ENCODE results near the gene MPPED2.

Gene MPPED2

GRCh38 chr11:30533445-30533947 lies 52.7 kb downstream of the MPPED2 start:
- no peak for TF ChIP-seq TAF1 (IDR thresholded peaks at IDR 0.05; ENCODE audit: borderline replicate concordance, insufficient read depth, low read length)
- no peak for TF ChIP-seq SIN3A (IDR thresholded peaks at IDR 0.05; ENCODE audit: borderline replicate concordance, insufficient read depth, low read length)
- no peak for TF ChIP-seq FOXP2 (optimal IDR thresholded peaks at IDR 0.05; ENCODE audit: borderline replicate concordance, extremely low read depth, extremely low read length, insufficient read depth)
- no peak for TF ChIP-seq POLR2AphosphoS5 (IDR thresholded peaks at IDR 0.05; ENCODE audit: low read depth, low read length)
- no peak for TF ChIP-seq REST (IDR thresholded peaks at IDR 0.05; ENCODE audit: insufficient read depth in 1 of 2, low read depth in 2 of 2, low read length in 2 of 2)

GRCh38 chr11:30527566-30527965 lies 58.6 kb downstream of the MPPED2 start:
- no peak for TF ChIP-seq SIN3A (IDR thresholded peaks at IDR 0.05; ENCODE audit: borderline replicate concordance, insufficient read depth, low read length)
- TF ChIP-seq POLR2AphosphoS5 (IDR thresholded peaks at IDR 0.05; ENCODE audit: low read depth, low read length): no peak
- TF ChIP-seq REST (IDR thresholded peaks at IDR 0.05; ENCODE audit: insufficient read depth in 1 of 2, low read depth in 2 of 2, low read length in 2 of 2): no peak
- TF ChIP-seq TAF1 (IDR thresholded peaks at IDR 0.05; ENCODE audit: borderline replicate concordance, insufficient read depth, low read length): no peak
- no peak for TF ChIP-seq FOXP2 (optimal IDR thresholded peaks at IDR 0.05; ENCODE audit: borderline replicate concordance, extremely low read depth, extremely low read length, insufficient read depth)

GRCh38 chr11:30526558-30526957 lies 59.6 kb downstream of the MPPED2 start:
- TF ChIP-seq TAF1 (IDR thresholded peaks at IDR 0.05; ENCODE audit: borderline replicate concordance, insufficient read depth, low read length) (no peak), POLR2AphosphoS5 (IDR thresholded peaks at IDR 0.05; ENCODE audit: low read depth, low read length) (no peak), SIN3A (IDR thresholded peaks at IDR 0.05; ENCODE audit: borderline replicate concordance, insufficient read depth, low read length) (no peak), FOXP2 (optimal IDR thresholded peaks at IDR 0.05; ENCODE audit: borderline replicate concordance, extremely low read depth, extremely low read length, insufficient read depth) (no peak)

GRCh38 chr11:30522536-30523243 lies 63.5 kb downstream of the MPPED2 start:
- no peak for TF ChIP-seq POLR2AphosphoS5 (IDR thresholded peaks at IDR 0.05; ENCODE audit: low read depth, low read length)
- TF ChIP-seq REST (IDR thresholded peaks at IDR 0.05; ENCODE audit: insufficient read depth in 1 of 2, low read depth in 2 of 2, low read length in 2 of 2): no peak
- TF ChIP-seq TAF1 (IDR thresholded peaks at IDR 0.05; ENCODE audit: borderline replicate concordance, insufficient read depth, low read length): no peak
- no peak for TF ChIP-seq SIN3A (IDR thresholded peaks at IDR 0.05; ENCODE audit: borderline replicate concordance, insufficient read depth, low read length)
- no peak for TF ChIP-seq FOXP2 (optimal IDR thresholded peaks at IDR 0.05; ENCODE audit: borderline replicate concordance, extremely low read depth, extremely low read length, insufficient read depth)

- TF ChIP-seq POLR2AphosphoS5 (IDR thresholded peaks at IDR 0.05; ENCODE audit: low read depth, low read length): no peak
These were observed 64.7 kb downstream of the MPPED2 start for GRCh38 chr11:30521297-30522071.

GRCh38 chr11:30513087-30513486 lies 73.1 kb downstream of the MPPED2 start:
- TF ChIP-seq POLR2AphosphoS5 (IDR thresholded peaks at IDR 0.05; ENCODE audit: low read depth, low read length) (no peak), REST (IDR thresholded peaks at IDR 0.05; ENCODE audit: insufficient read depth in 1 of 2, low read depth in 2 of 2, low read length in 2 of 2) (no peak), TAF1 (IDR thresholded peaks at IDR 0.05; ENCODE audit: borderline replicate concordance, insufficient read depth, low read length) (no peak), FOXP2 (optimal IDR thresholded peaks at IDR 0.05; ENCODE audit: borderline replicate concordance, extremely low read depth, extremely low read length, insufficient read depth) (no peak), SIN3A (IDR thresholded peaks at IDR 0.05; ENCODE audit: borderline replicate concordance, insufficient read depth, low read length) (no peak)

Measured in PFSK-1 (cell line).